Fibroblast of lung (primary cell): ENCODE measurements around the gene NEDD4. TPM values are rescaled to one million over a fixed set of nuclear protein-coding genes. Genes with fewer than 3 reads are reported as not detected.
"Not testable (repeated sequence)": the region's sequence is repeated elsewhere in the genome, so short reads cannot be mapped to it uniquely, and the experiment has no call there.

Experiments
- DNase-seq, 2 donors: peaks; one replicate each; pipeline versions ENCODE4 v3.0.0 to v3.0.0-alpha.2; 2010; ENCODE audit warnings: low read depth in 2 of 2
- H2AFZ ChIP-seq: 2 replicates; pipeline ENCODE4 v1.5.1; 2012; ENCODE audit warnings: low read length, control low read depth, inconsistent platforms
- H3K27ac ChIP-seq: 2 replicates; pipeline ENCODE4 v1.5.1; 2011; ENCODE audit warnings: low read length, control low read depth; ENCODE audit not compliant: insufficient read depth
- H3K27me3 ChIP-seq: 2 replicates; pipeline ENCODE4 v1.5.1; 2011; ENCODE audit warnings: mild to moderate bottlenecking, low read length; ENCODE audit not compliant: control insufficient read depth, insufficient read depth
- H3K36me3 ChIP-seq: 2 replicates; pipeline ENCODE4 v1.5.1; 2011; ENCODE audit warnings: low read length; ENCODE audit not compliant: control insufficient read depth, insufficient read depth
- H3K4me1 ChIP-seq: 2 replicates; pipeline ENCODE4 v1.5.1; 2011; ENCODE audit warnings: low read length; ENCODE audit not compliant: control insufficient read depth, insufficient read depth; ENCODE audit errors: extremely low read depth
- H3K4me2 ChIP-seq: 2 replicates; pipeline ENCODE4 v1.5.1; 2011; ENCODE audit warnings: low read length, control low read depth; ENCODE audit not compliant: insufficient read depth; ENCODE audit errors: extremely low read depth
- H3K4me3 ChIP-seq, 4 experiments: fragments of 200-600 bp in 1 of 4; sonication (generic) in 1 of 4; replicated peaks in 1 of 4; 2 replicates each; pipeline ENCODE4 v1.5.1; 2011 to 2016; ENCODE audit warnings: low read length in 4 of 4, low read depth in 3 of 4, mild to moderate bottlenecking in 3 of 4, control low read depth in 2 of 4, inconsistent platforms in 1 of 4, mixed read lengths in 1 of 4; ENCODE audit not compliant: insufficient read depth in 1 of 4; ENCODE audit errors: control extremely low read depth in 1 of 4
- H3K79me2 ChIP-seq: 2 replicates; pipeline ENCODE4 v1.5.1; 2012; ENCODE audit warnings: mild to moderate bottlenecking, low read length, inconsistent platforms; ENCODE audit not compliant: control insufficient read depth, insufficient read depth
- H3K9ac ChIP-seq: 2 replicates; pipeline ENCODE4 v1.5.1; 2011; ENCODE audit warnings: mild to moderate bottlenecking, low read length, control low read depth; ENCODE audit not compliant: insufficient read depth
- H3K9me3 ChIP-seq: 2 replicates; pipeline ENCODE4 v1.5.1; 2012; ENCODE audit warnings: low read depth, low read length; ENCODE audit not compliant: control insufficient read depth, insufficient read depth
- H4K20me1 ChIP-seq: 2 replicates; pipeline ENCODE4 v1.5.1; 2011; ENCODE audit warnings: low read length; ENCODE audit not compliant: control insufficient read depth, insufficient read depth; ENCODE audit errors: extremely low read depth
- EZH2 ChIP-seq: IDR thresholded peaks from 2 replicates; pipeline ENCODE4 v1.5.1; 2012; ENCODE audit warnings: low read length, control low read depth, mild to moderate bottlenecking; ENCODE audit errors: missing control alignments
- polyA plus RNA-seq, 2 donors: library from polyadenylated mRNA; depleted of rRNA in 1 of 2; stranded (reverse) in 1 of 2; unstranded in 1 of 2; fragments of >200 nt; gene quantifications; 2 replicates each; pipeline ENCODE4 v1.2.1, GENCODE V29; 2011 to 2012; ENCODE audit warnings: missing spikeins in 1 of 2
- total RNA-seq: library from RNA; depleted of rRNA; stranded (reverse); fragments of >200 nt; gene quantifications from 2 replicates; pipeline ENCODE4 v1.2.1, GENCODE V29; 2014
- TF ChIP-seq, protein P1 (sequence below), 2 donors: IDR thresholded peaks in 1 of 2; conservative IDR thresholded peaks in 1 of 2; 1 replicate in 1 of 2; 2 replicates in 1 of 2; pipeline ENCODE4 v1.5.1; 2011 to 2012; ENCODE audit warnings: low read length in 2 of 2, control low read depth in 1 of 2, inconsistent platforms in 1 of 2, low read depth in 1 of 2, mild to moderate bottlenecking in 1 of 2

The NEDD4 gene
- total and polyA plus RNA-seq, 2 donors (not counting 1 experiment from before 2014, with no cell fraction given) = 21.6 to 30.9 TPM

DNA sequence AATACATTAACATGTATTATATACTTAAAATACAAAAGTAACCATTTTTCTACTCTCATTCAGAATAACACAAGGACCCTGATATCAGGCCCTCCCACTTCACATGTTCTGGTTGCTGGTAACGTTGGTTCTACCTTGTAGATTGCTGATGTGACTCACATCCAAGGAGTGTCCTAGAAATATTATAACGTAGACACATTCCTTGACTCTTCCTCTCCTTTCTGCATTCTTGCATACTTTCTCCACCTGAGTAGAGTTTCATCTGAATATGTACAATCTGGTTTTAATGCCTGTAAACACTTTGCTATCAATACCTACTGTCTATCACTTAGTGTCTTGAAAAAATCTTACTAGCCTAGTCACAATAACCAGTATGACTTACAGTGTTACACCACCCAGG is 35.0 kb upstream of the NEDD4 start:
- no peaks in the 10 kb centered on the region for H3K36me3 ChIP-seq
- no peak overlapping the region for H3K9ac ChIP-seq
- H3K9me3 ChIP-seq = no peaks in the 10 kb centered on the region
- H3K79me2 ChIP-seq = no peaks in the 10 kb centered on the region
- TF ChIP-seq, protein P1, sequence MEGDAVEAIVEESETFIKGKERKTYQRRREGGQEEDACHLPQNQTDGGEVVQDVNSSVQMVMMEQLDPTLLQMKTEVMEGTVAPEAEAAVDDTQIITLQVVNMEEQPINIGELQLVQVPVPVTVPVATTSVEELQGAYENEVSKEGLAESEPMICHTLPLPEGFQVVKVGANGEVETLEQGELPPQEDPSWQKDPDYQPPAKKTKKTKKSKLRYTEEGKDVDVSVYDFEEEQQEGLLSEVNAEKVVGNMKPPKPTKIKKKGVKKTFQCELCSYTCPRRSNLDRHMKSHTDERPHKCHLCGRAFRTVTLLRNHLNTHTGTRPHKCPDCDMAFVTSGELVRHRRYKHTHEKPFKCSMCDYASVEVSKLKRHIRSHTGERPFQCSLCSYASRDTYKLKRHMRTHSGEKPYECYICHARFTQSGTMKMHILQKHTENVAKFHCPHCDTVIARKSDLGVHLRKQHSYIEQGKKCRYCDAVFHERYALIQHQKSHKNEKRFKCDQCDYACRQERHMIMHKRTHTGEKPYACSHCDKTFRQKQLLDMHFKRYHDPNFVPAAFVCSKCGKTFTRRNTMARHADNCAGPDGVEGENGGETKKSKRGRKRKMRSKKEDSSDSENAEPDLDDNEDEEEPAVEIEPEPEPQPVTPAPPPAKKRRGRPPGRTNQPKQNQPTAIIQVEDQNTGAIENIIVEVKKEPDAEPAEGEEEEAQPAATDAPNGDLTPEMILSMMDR (conservative IDR thresholded peaks at IDR 0.05 in 1 of 2, IDR thresholded peaks at IDR 0.05 in 1 of 2; ENCODE audit: low read depth in 1 of 2, low read length in 2 of 2) = no peak
- no peak for TF ChIP-seq EZH2
- no peak overlapping the region for H3K4me2 ChIP-seq
- H4K20me1 ChIP-seq = no peaks in the 10 kb centered on the region
- no peak for DNase-seq
- no peak overlapping the region for H3K27ac ChIP-seq
- H3K4me3 ChIP-seq = no peak overlapping the region
- H2AFZ ChIP-seq = no peak overlapping the region
- no peaks in the 10 kb centered on the region for H3K4me1 ChIP-seq
- no peaks in the 10 kb centered on the region for H3K27me3 ChIP-seq

DNA sequence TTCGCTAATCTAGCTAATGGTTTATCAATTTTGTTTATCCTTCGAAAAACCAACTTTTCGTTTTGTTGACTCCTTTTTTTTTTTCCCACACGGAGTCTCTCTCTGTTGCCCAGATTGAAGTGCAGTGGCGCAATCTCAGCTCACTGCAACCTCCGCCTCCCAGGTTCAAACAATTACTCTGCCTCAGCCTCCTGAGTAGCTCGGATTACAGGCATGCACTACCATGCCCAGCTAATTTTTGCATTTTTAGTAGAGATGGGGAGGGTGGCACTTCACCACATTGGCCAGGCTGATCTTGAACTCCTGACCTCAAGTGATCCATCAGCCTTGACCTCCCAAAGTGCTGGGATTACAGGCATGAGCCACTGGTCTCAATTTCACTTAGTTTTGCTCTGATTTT is 29.7 kb upstream of the NEDD4 start:
- H3K79me2 ChIP-seq, H3K27ac ChIP-seq, H3K9me3 ChIP-seq, H4K20me1 ChIP-seq, H3K4me3 ChIP-seq, H3K9ac ChIP-seq, H3K27me3 ChIP-seq, H2AFZ ChIP-seq, H3K36me3 ChIP-seq, DNase-seq, H3K4me2 ChIP-seq, H3K4me1 ChIP-seq: not testable (repeated sequence)

GRCh38 chr15:56019819-56020486 is 26.5 kb upstream of the NEDD4 start:
- no peaks in the 10 kb centered on the region for H3K36me3 ChIP-seq
- no peaks in the 10 kb centered on the region for H3K9me3 ChIP-seq
- H3K4me2 ChIP-seq = no peak overlapping the region
- no peaks in the 10 kb centered on the region for H3K27me3 ChIP-seq
- H2AFZ ChIP-seq = no peak overlapping the region
- no peak overlapping the region for H3K9ac ChIP-seq
- H4K20me1 ChIP-seq = no peaks in the 10 kb centered on the region
- TF ChIP-seq, protein P1 (conservative IDR thresholded peaks at IDR 0.05 in 1 of 2, IDR thresholded peaks at IDR 0.05 in 1 of 2; ENCODE audit: low read depth in 1 of 2, low read length in 2 of 2) = no peak
- no peak for TF ChIP-seq EZH2
- no peaks in the 10 kb centered on the region for H3K79me2 ChIP-seq
- no peaks in the 10 kb centered on the region for H3K4me1 ChIP-seq
- no peak for DNase-seq
- no peak overlapping the region for H3K27ac ChIP-seq
- no peak overlapping the region for H3K4me3 ChIP-seq
